Measurements from ENCODE around the gene STAT5B.
"Not testable (repeated sequence)": the region's sequence is repeated elsewhere in the genome, so short reads cannot be mapped to it uniquely, and the experiment has no call there.

The STAT5B gene

GRCh38 chr17:42240201-42240600 is 36.0 kb downstream of the STAT5B start:
- no peak for DNase-seq (ENCODE audit: low read depth in 1 of 2, low spot score in 1 of 2)

DNA sequence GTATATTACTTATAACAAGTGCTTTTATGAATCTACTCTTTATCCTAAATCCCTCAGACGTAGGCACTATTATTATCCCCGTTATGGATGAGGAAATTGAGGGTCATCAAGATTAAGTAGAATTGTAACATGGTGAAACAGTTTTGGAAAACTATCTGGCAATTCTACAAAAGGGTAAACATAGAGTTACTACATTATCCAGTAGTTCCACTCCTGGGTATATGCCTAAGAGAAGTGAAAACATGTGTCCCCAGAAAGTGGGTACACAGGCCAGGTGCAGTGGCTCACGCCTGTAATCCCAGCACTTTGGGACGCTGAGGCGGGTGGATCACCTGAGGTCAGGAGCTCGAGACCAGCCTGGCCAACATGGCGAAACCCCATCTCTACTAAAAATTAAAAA is 36.6 kb downstream of the STAT5B start:
- DNase-seq (ENCODE audit: low read depth in 1 of 2, low spot score in 1 of 2) = not testable (repeated sequence)

- DNase-seq (ENCODE audit: low read depth in 1 of 2, low spot score in 1 of 2) = no peak
Observed at GRCh38 chr17:42236760-42237159, 39.4 kb downstream of the STAT5B start.

DNA sequence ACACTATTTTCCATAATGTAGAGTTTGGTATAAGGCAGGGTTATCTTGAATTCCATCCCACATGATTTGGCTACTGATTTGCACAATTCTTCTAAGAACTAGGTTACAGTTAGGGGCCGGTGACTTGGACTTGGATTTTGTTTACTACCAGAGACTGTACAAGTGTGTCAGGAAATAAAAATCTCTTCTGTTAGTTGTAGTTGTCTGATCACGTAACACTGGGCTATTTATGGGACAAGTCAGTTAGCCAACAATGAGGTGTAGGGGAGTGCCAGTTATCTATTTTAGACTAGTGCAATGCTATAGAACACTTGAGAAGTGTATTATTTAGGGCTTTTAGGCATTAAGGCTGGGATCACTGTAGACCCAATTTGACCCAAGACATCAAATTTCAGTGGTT is 42.2 kb downstream of the STAT5B start:
- DNase-seq (ENCODE audit: low read depth in 1 of 2, low spot score in 1 of 2) = no peak

GRCh38 chr17:42233156-42233555 is 43.0 kb downstream of the STAT5B start:
- DNase-seq (ENCODE audit: low read depth in 1 of 2, low spot score in 1 of 2) = no peak

- DNase-seq (ENCODE audit: low read depth in 1 of 2, low spot score in 1 of 2) = no peak
Observed at GRCh38 chr17:42230225-42230624, 46.0 kb downstream of the STAT5B start.

- DNase-seq (ENCODE audit: low read depth in 1 of 2, low spot score in 1 of 2) = no peak
Observed at GRCh38 chr17:42227849-42228700, 48.1 kb downstream of the STAT5B start.

DNA sequence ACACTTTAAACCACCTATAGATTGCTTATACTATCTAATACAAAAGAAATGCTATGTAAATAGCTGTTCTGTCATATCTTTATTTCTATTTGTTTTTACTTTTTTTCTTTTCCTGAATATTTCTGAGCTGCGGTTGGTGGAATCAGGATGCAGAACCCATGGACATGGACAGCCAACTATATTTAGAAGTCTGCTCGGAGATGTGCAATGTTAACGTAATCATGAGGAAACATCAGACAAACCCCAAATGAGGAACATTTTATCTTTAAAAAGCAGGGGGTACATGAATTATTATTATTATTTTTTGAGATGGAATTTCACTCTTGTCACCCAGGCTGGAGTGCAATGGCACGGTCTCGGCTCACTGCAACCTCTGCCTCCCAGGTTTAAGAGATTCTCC is 50.5 kb downstream of the STAT5B start:
- no peak for DNase-seq (ENCODE audit: low read depth in 1 of 2, low spot score in 1 of 2)

DNA sequence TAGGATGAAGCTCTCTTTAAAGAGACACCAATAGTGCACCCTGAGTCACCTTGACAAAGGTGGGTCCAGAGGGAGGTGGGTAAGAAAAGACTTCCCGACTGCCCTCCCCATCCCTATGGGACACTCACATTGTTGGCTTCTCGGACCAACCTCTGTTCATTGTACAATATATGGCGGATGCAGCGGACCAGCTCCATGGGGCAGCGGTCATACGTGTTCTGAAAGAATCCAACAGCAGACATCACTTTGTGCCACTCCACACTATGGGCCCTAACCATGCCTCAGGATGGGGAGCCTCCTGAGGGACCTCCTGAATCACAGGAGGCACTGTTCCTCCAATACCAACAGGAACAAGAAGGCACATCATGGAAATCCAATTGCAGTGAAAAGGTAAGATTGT is 51.5 kb downstream of the STAT5B start:
- DNase-seq (ENCODE audit: low read depth in 1 of 2, low spot score in 1 of 2) = no peak

GRCh38 chr17:42221886-42222745 is 54.1 kb downstream of the STAT5B start:
- DNase-seq (ENCODE audit: low read depth in 1 of 2, low spot score in 1 of 2) = peak; percentile 8 to 35

GRCh38 chr17:42219280-42219679 is 56.9 kb downstream of the STAT5B start:
- DNase-seq (ENCODE audit: low read depth in 1 of 2, low spot score in 1 of 2) = not testable (repeated sequence)

- no peak for DNase-seq (ENCODE audit: low read depth in 1 of 2, low spot score in 1 of 2)
Observed at GRCh38 chr17:42214156-42214555, 62.0 kb downstream of the STAT5B start.

DNA sequence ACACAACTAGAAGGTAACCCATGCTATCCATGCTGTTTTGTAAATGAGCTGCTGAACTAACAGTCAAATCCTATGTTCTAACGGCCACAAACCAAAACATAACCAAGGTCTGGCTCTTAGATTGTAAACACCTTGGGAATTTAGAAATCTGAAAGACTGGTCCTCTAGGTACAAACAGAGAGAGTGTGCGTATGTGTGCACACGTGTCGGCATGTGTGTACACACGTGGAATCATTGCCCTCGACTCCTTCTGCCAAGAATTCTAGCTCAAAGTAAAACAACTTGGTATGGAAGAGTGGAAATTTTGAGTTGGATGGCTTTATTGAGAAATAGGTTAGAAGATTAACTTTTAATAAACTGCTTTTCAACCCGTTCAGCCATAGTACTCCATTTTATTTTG is 63.8 kb downstream of the STAT5B start:
- no peak for DNase-seq (ENCODE audit: low read depth in 1 of 2, low spot score in 1 of 2)

DNA sequence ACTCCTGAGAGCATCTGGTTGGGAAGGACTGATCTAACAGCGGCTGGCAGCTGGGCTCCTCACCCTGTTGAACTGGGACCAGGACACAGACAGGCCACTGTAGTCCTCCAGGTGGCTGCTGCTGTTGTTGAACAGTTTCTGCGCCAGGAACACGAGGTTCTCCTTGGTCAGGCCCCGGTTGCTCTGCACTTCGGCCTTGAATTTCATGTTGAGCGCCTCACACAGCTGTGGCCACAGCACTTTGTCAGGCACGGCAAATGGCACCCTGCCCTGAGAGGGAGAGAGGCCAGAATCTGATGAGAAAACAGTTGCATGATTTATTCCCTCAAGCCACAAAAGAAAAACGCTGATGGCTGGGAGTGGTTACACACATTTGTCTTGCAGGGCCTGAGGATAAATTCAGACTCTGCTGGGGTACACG is 64.3 kb downstream of the STAT5B start:
- not testable (repeated sequence) for DNase-seq (ENCODE audit: low read depth in 1 of 2, low spot score in 1 of 2)

DNA sequence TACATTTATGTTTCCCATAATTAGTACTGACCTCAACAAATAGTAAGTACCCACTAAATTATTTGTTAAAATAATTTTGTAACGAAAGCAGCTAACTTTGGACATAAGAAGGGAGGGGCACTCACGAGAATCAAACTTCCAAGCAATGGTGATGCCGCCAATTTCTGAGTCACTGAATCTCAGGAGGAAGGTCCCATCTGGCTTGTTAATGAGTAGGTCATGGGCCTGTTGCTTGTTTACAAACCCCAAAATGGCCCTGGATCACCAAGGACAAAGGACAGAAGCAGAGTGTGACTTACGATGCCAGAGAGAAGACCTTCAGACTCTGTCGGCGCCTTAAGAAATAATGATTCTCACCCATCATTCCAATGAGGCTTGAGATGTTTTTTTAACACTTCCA is 66.1 kb downstream of the STAT5B start:
- no peak for DNase-seq (ENCODE audit: low read depth in 1 of 2, low spot score in 1 of 2)

- not testable (repeated sequence) for DNase-seq (ENCODE audit: low read depth in 1 of 2, low spot score in 1 of 2)
Observed at GRCh38 chr17:42206153-42206612, 70.0 kb downstream of the STAT5B start.

GRCh38 chr17:42203354-42203753 is 72.8 kb downstream of the STAT5B start:
- no peak for DNase-seq (ENCODE audit: low read depth in 1 of 2, low spot score in 1 of 2)

DNA sequence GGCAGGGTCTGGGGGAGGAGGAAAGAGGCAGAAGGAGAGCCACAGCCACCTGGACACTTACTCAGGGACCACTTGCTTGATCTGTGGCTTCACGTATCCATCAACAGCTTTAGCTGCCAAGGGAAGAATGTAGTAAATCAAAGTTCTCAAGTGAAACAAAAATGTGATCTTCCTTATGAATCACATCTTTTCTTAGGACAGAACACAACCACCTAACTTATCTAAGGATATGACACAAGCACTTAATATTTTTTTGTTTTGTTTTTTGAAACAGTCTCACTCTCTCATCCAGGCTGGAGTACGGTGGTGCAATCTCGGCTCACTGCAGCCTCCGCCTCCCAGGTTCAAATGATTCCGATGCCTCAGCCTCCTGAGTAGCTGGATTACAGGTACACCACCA is 73.5 kb downstream of the STAT5B start:
- DNase-seq (ENCODE audit: low read depth in 1 of 2, low spot score in 1 of 2) = no peak

- no peak for DNase-seq (ENCODE audit: low read depth in 1 of 2, low spot score in 1 of 2)
Observed at GRCh38 chr17:42202159-42202558, 74.0 kb downstream of the STAT5B start.

DNA sequence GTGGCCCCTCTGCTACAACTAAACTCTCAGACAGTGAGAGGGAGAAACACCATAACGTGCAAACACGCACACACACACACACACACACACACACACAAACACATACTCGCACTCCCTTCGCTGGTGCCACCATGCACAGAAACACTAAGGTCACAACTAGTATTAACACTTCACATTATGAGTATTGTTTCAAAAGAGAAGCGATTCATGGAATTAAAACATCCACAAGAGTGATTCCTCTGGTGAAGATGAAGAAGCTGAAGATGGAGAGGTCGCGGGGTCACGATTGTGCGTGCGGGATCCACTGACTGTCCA is 74.8 kb downstream of the STAT5B start:
- no peak for DNase-seq (ENCODE audit: low read depth in 1 of 2, low spot score in 1 of 2)

- no peak for DNase-seq (ENCODE audit: low read depth in 1 of 2, low spot score in 1 of 2)
Observed at GRCh38 chr17:42200706-42201457, 75.3 kb downstream of the STAT5B start.
